ENCODE data around the gene LRSAM1.
A peak's percentile ranks its signal among the peaks of the same experiment; 100 is the strongest.

Gene LRSAM1

GRCh38 chr9:127524373-127524772 is 73.1 kb downstream of the LRSAM1 start:
- no peak for TF ChIP-seq EZH2phosphoT487 (IDR thresholded peaks at IDR 0.05; ENCODE audit: low read depth)
- TF ChIP-seq CTCF (IDR thresholded peaks at IDR 0.05; ENCODE audit: low read depth, low read length): no peak
- H2AFZ ChIP-seq (ENCODE audit: low read depth, low read length): no peak overlapping the region
- H3K4me1 ChIP-seq (ENCODE audit: low read length): no peaks in the 10 kb centered on the region; the same call in 1 of the 2 replicates
- H3K27me3 ChIP-seq (ENCODE audit: low read depth, low read length): no peaks in the 10 kb centered on the region
- H3K4me2 ChIP-seq (ENCODE audit: low read length): no peak overlapping the region
- H3K36me3 ChIP-seq (replicated peaks; ENCODE audit: low read depth, low read length): no peaks in the 10 kb centered on the region
- no peak overlapping the region for H3K9ac ChIP-seq (ENCODE audit: low read length)
- no peaks in the 10 kb centered on the region for H3K79me2 ChIP-seq (ENCODE audit: low read length)
- no peaks in the 10 kb centered on the region for H4K20me1 ChIP-seq (ENCODE audit: insufficient read depth, low read length)
- H3K27ac ChIP-seq (ENCODE audit: low read length): no peak overlapping the region
- peaks cover 9% of the 10 kb centered on the region for H3K9me3 ChIP-seq (ENCODE audit: insufficient read depth, low read length)
- H3K4me3 ChIP-seq (ENCODE audit: low read length): no peak overlapping the region

- no peak overlapping the region for H2AFZ ChIP-seq (ENCODE audit: low read depth, low read length)
- H3K4me3 ChIP-seq (ENCODE audit: low read length): no peak overlapping the region
- no peaks in the 10 kb centered on the region for H4K20me1 ChIP-seq (ENCODE audit: insufficient read depth, low read length)
- TF ChIP-seq CTCF (IDR thresholded peaks at IDR 0.05; ENCODE audit: low read depth, low read length): peak; percentile 47
- no peak for TF ChIP-seq EZH2phosphoT487 (IDR thresholded peaks at IDR 0.05; ENCODE audit: low read depth)
- H3K9ac ChIP-seq (ENCODE audit: low read length): no peak overlapping the region
- no peaks in the 10 kb centered on the region for H3K36me3 ChIP-seq (replicated peaks; ENCODE audit: low read depth, low read length)
- H3K79me2 ChIP-seq (ENCODE audit: low read length): no peaks in the 10 kb centered on the region
- H3K4me2 ChIP-seq (ENCODE audit: low read length): no peak overlapping the region
- H3K9me3 ChIP-seq (ENCODE audit: insufficient read depth, low read length): peaks cover 9% of the 10 kb centered on the region
- H3K27ac ChIP-seq (ENCODE audit: low read length): no peak overlapping the region
- no peaks in the 10 kb centered on the region for H3K4me1 ChIP-seq (ENCODE audit: low read length)
- H3K27me3 ChIP-seq (ENCODE audit: low read depth, low read length): no peaks in the 10 kb centered on the region
Observed at GRCh38 chr9:127525401-127526188, 74.3 kb downstream of the LRSAM1 start.

- Histone ChIP-seq H4K20me1 (ENCODE audit: insufficient read depth, low read length) (no peaks in the 10 kb centered on the region), H3K9me3 (ENCODE audit: insufficient read depth, low read length) (peaks cover 9% of the 10 kb centered on the region), H2AFZ (ENCODE audit: low read depth, low read length) (no peak overlapping the region), H3K27ac (ENCODE audit: low read length) (no peak overlapping the region), H3K9ac (ENCODE audit: low read length) (no peak overlapping the region), H3K79me2 (ENCODE audit: low read length) (no peaks in the 10 kb centered on the region), H3K4me1 (ENCODE audit: low read length) (no peaks in the 10 kb centered on the region), H3K27me3 (ENCODE audit: low read depth, low read length) (no peaks in the 10 kb centered on the region), H3K36me3 (replicated peaks; ENCODE audit: low read depth, low read length) (no peaks in the 10 kb centered on the region), H3K4me2 (ENCODE audit: low read length) (no peak overlapping the region), H3K4me3 (ENCODE audit: low read length) (no peak overlapping the region)
- no peak for TF ChIP-seq CTCF (IDR thresholded peaks at IDR 0.05; ENCODE audit: low read depth, low read length)
Observed at GRCh38 chr9:127526655-127527559, 75.6 kb downstream of the LRSAM1 start.
